Osteoblast (primary cell): Measurements from ENCODE around the gene TAGLN3. TPM values are rescaled to one million over a fixed set of nuclear protein-coding genes. Genes with fewer than 3 reads are reported as not detected.

ENCODE experiments used
- DNase-seq: peaks from one replicate; pipeline ENCODE4 v3.0.0; 2011; ENCODE audit warnings: low spot score, mixed read lengths; ENCODE audit not compliant: insufficient read length; ENCODE audit errors: missing footprints
- H2AFZ ChIP-seq: 2 replicates; pipeline ENCODE4 v1.6.0; 2011; ENCODE audit warnings: mild to moderate bottlenecking, low read length
- H3K27ac ChIP-seq: 2 replicates; pipeline ENCODE4 v1.5.1; 2011; ENCODE audit warnings: mild to moderate bottlenecking, low read depth, low read length, moderate library complexity
- H3K27me3 ChIP-seq: 2 replicates; pipeline ENCODE4 v1.6.0; 2012; ENCODE audit warnings: mild to moderate bottlenecking, control low read depth, inconsistent platforms, low read length, moderate library complexity; ENCODE audit not compliant: insufficient read depth
- H3K36me3 ChIP-seq: 2 replicates; pipeline ENCODE4 v1.5.1; 2011; ENCODE audit warnings: mild to moderate bottlenecking, low read length, control low read depth, moderate library complexity; ENCODE audit not compliant: insufficient read depth
- H3K4me1 ChIP-seq: 2 replicates; pipeline ENCODE4 v1.5.1; 2011; ENCODE audit warnings: mild to moderate bottlenecking, low read length, control low read depth, moderate library complexity; ENCODE audit not compliant: insufficient read depth
- H3K4me2 ChIP-seq: 2 replicates; pipeline ENCODE4 v1.6.0; 2011; ENCODE audit warnings: mild to moderate bottlenecking, low read length; ENCODE audit not compliant: insufficient read depth
- H3K4me3 ChIP-seq: fragments of 200-600 bp; sonication (generic); 3 replicates; pipeline ENCODE4 v1.5.1; 2012; ENCODE audit warnings: mild to moderate bottlenecking, low read length, inconsistent platforms; ENCODE audit not compliant: insufficient read depth
- H3K79me2 ChIP-seq: 2 replicates; pipeline ENCODE4 v1.6.0; 2012; ENCODE audit warnings: mild to moderate bottlenecking, low read length, control low read depth, inconsistent platforms; ENCODE audit not compliant: insufficient read depth
- H3K9me3 ChIP-seq: 2 replicates; pipeline ENCODE4 v1.5.1; 2011; ENCODE audit warnings: low read depth, low read length, control low read depth
- H4K20me1 ChIP-seq: 2 replicates; pipeline ENCODE4 v1.6.0; 2012; ENCODE audit warnings: mild to moderate bottlenecking, low read length, control low read depth; ENCODE audit not compliant: insufficient read depth
- CTCF ChIP-seq: IDR thresholded peaks from 2 replicates; pipeline ENCODE4 v1.5.1; 2011; ENCODE audit warnings: mild to moderate bottlenecking, low read depth, low read length, moderate library complexity; ENCODE audit errors: extremely low read depth
- total RNA-seq: library from RNA; depleted of rRNA; stranded (reverse); fragments of >200 nt; gene quantifications from 2 replicates; pipeline ENCODE4 v1.2.3, GENCODE V29; 2012

Gene TAGLN3
- total RNA-seq, 1 donor = not detected

- Histone ChIP-seq H3K9me3 (no peaks in the 10 kb centered on the region), H3K4me3 (no peak overlapping the region), H3K36me3 (peaks cover 59% of the 10 kb centered on the region), H3K27me3 (no peaks in the 10 kb centered on the region), H3K79me2 (no peaks in the 10 kb centered on the region), H3K4me1 (peaks cover 4% of the 10 kb centered on the region), H2AFZ (no peak overlapping the region), H4K20me1 (no peaks in the 10 kb centered on the region), H3K4me2 (no peak overlapping the region), H3K27ac (no peak overlapping the region)
- no peak for TF ChIP-seq CTCF
- no peak for DNase-seq
Measured at GRCh38 chr3:111956995-111957734, 41.6 kb upstream of the TAGLN3 start.

GRCh38 chr3:111961461-111962164, 37.1 kb upstream of the TAGLN3 start:
- Histone ChIP-seq H4K20me1 (no peaks in the 10 kb centered on the region), H2AFZ (no peak overlapping the region), H3K27me3 (no peaks in the 10 kb centered on the region), H3K4me1 (peaks cover 9% of the 10 kb centered on the region), H3K4me2 (no peak overlapping the region), H3K36me3 (peaks cover 60% of the 10 kb centered on the region), H3K9me3 (no peaks in the 10 kb centered on the region), H3K79me2 (no peaks in the 10 kb centered on the region), H3K27ac (no peak overlapping the region), H3K4me3 (no peak overlapping the region)
- DNase-seq = no peak
- TF ChIP-seq CTCF = no peak

GRCh38 chr3:111963424-111963823, 35.3 kb upstream of the TAGLN3 start:
- Histone ChIP-seq H3K4me3 (no peak overlapping the region), H3K4me1 (peaks cover 12% of the 10 kb centered on the region), H3K27me3 (no peaks in the 10 kb centered on the region), H3K27ac (peak overlapping the region; percentile 80), H3K79me2 (no peaks in the 10 kb centered on the region), H2AFZ (no peak overlapping the region), H4K20me1 (no peaks in the 10 kb centered on the region), H3K4me2 (no peak overlapping the region), H3K9me3 (no peaks in the 10 kb centered on the region), H3K36me3 (peaks cover 68% of the 10 kb centered on the region)
- peak; percentile 35 for DNase-seq
- no peak for TF ChIP-seq CTCF

GRCh38 chr3:111965484-111965883, 33.2 kb upstream of the TAGLN3 start:
- Histone ChIP-seq H3K36me3 (peaks cover 70% of the 10 kb centered on the region), H3K4me2 (no peak overlapping the region), H3K9me3 (no peaks in the 10 kb centered on the region)

More at GRCh38 chr3:111965484-111965883, 33.2 kb upstream of the TAGLN3 start:
- Histone ChIP-seq H3K27me3 (no peaks in the 10 kb centered on the region), H3K79me2 (no peaks in the 10 kb centered on the region), H3K27ac (no peak overlapping the region), H3K4me1 (peaks cover 12% of the 10 kb centered on the region), H2AFZ (no peak overlapping the region), H4K20me1 (no peaks in the 10 kb centered on the region), H3K4me3 (no peak overlapping the region)
- DNase-seq = no peak
- TF ChIP-seq CTCF = no peak
